GM12801 (cell line): ENCODE results near the gene NDUFS7.

ENCODE experiments used
- TF ChIP-seq, protein P1 (sequence below): IDR thresholded peaks from one replicate; pipeline ENCODE4 v1.5.1; 2011; ENCODE audit warnings: control low read depth; ENCODE audit not compliant: insufficient read length; ENCODE audit errors: extremely low read depth

Gene NDUFS7

GRCh38 chr19:1409204-1410005, 25.7 kb downstream of the NDUFS7 start:
- TF ChIP-seq, protein P1, sequence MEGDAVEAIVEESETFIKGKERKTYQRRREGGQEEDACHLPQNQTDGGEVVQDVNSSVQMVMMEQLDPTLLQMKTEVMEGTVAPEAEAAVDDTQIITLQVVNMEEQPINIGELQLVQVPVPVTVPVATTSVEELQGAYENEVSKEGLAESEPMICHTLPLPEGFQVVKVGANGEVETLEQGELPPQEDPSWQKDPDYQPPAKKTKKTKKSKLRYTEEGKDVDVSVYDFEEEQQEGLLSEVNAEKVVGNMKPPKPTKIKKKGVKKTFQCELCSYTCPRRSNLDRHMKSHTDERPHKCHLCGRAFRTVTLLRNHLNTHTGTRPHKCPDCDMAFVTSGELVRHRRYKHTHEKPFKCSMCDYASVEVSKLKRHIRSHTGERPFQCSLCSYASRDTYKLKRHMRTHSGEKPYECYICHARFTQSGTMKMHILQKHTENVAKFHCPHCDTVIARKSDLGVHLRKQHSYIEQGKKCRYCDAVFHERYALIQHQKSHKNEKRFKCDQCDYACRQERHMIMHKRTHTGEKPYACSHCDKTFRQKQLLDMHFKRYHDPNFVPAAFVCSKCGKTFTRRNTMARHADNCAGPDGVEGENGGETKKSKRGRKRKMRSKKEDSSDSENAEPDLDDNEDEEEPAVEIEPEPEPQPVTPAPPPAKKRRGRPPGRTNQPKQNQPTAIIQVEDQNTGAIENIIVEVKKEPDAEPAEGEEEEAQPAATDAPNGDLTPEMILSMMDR, result no peak

DNA sequence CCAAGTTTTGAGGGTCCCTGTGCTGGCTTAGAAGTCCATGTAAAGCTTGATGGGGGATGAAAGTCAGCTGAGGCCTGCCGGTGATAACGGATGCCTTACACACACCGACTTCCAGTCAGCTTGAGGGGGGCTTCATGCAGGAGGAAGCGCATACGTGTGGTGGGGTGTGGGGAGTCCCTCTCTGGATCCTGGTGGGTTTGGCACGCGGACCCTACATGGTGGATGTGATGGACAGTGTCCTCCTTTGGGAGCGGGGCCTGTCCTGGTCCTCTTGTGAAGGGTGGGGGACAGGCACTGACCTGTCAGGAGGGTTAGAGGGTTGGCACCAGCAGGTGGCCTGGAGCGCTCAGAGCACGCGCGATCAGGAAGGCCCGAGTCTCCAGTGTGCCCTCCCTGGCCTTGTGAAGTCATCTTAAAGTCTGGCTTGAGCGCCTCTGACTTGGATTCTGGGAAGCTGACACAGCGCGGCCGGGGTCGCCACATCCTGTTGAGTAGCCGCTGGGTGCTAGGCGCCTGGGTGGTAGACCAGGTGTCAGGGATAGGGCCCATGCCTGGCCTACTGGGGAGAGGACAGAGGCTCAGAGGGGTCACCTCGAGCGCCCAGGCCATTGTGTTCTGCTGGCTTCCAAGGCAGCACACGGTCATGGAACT, 26.6 kb downstream of the NDUFS7 start:
- TF ChIP-seq, protein P1, result no peak

- TF ChIP-seq, protein P1, result no peak
Observed at GRCh38 chr19:1410789-1411188, 27.1 kb downstream of the NDUFS7 start.

- TF ChIP-seq, protein P1, result no peak
Observed at GRCh38 chr19:1411255-1412191, 27.8 kb downstream of the NDUFS7 start.

- TF ChIP-seq, protein P1, result no peak
Observed at GRCh38 chr19:1412323-1412923, 28.7 kb downstream of the NDUFS7 start.

DNA sequence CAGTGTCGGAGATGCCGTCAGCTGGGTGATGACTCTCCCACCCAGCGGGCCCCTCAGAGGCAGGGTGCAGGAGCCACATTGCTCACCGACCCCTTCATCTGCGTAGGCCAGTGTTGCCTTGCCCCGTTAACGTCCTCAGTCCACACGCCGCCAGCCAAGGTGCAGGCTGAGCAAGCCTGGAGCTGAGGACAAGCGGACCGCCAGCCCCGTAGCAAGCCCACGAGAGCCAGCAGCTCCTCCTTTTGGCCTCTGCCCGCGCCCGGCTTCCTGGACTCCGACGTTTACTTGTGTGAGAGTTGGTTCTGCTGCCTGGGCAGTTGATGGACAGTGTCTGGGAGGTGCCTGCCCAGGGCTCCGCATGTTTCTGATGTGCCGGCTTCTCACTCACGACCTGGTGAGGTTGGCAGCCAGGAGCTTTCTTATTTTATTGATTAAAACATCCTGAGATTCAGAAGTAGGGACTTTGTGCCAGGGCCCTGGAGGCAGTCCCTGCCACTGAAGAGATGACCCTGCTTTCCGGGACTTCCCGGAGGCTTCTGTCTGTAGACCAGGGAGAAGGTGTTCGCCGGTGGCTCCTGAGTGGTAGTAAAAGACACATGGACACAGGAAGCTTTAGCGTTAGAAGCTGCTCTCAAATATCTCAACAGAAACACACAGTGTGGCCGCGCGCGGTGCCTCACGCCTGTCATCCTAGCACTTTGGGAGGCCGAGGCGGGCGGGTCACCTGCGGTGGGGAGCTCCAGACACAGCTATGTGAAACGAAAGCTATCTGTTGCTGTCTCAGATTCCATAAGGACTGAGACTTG, 29.5 kb downstream of the NDUFS7 start:
- TF ChIP-seq, protein P1, result no peak
